GM21447 (cell line): ENCODE data around the gene SNX33.
"Not testable (repeated sequence)": the region's sequence is repeated elsewhere in the genome, so short reads cannot be mapped to it uniquely, and the experiment has no call there.

Source experiments
- ATAC-seq: cut with Tn5 transposase; IDR thresholded peaks from one replicate; pipeline ENCODE4 v1.9.1; 2021; ENCODE audit not compliant: unreplicated experiment

SNX33 gene

GRCh38 chr15:75659928-75660645 is 12.4 kb downstream of the SNX33 start:
- ATAC-seq = no peak

GRCh38 chr15:75661100-75661755 is 13.5 kb downstream of the SNX33 start:
- no peak for ATAC-seq

GRCh38 chr15:75661756-75662140 is 14.0 kb downstream of the SNX33 start:
- ATAC-seq = no peak

- no peak for ATAC-seq
These were observed 15.3 kb downstream of the SNX33 start for GRCh38 chr15:75662823-75663519.

- no peak for ATAC-seq
These were observed 16.3 kb downstream of the SNX33 start for GRCh38 chr15:75663931-75664421.

- ATAC-seq = no peak
These were observed 19.2 kb downstream of the SNX33 start for GRCh38 chr15:75666823-75667501.

- no peak for ATAC-seq
These were observed 21.6 kb downstream of the SNX33 start for GRCh38 chr15:75669191-75669878.

- no peak for ATAC-seq
These were observed 22.1 kb downstream of the SNX33 start for GRCh38 chr15:75669879-75670212.

- no peak for ATAC-seq
These were observed 24.3 kb downstream of the SNX33 start for GRCh38 chr15:75671730-75672602.

GRCh38 chr15:75672646-75673425 is 25.1 kb downstream of the SNX33 start:
- no peak for ATAC-seq

- ATAC-seq = no peak
These were observed 25.9 kb downstream of the SNX33 start for GRCh38 chr15:75673426-75674235.

- ATAC-seq = no peak
These were observed 26.7 kb downstream of the SNX33 start for GRCh38 chr15:75674366-75674765.

GRCh38 chr15:75675579-75676404 is 28.1 kb downstream of the SNX33 start:
- ATAC-seq = no peak

GRCh38 chr15:75676688-75677464 is 29.2 kb downstream of the SNX33 start:
- ATAC-seq = no peak

GRCh38 chr15:75677465-75678323 is 30.0 kb downstream of the SNX33 start:
- ATAC-seq = no peak

- not testable (repeated sequence) for ATAC-seq
These were observed 30.6 kb downstream of the SNX33 start for GRCh38 chr15:75678324-75678690.
